D721Med (cell line): Measurements from ENCODE around the gene MYL1.

Experiments
- DNase-seq: peaks from one replicate; pipeline ENCODE4 v3.0.0; 2011; ENCODE audit warnings: low spot score; ENCODE audit not compliant: insufficient read length
- FAIRE-seq: peaks from 2 replicates; lab custom pipeline; 2011; peaks lifted over from hg19 to GRCh38; lab: Jason Lieb, UNC
- CTCF ChIP-seq: IDR thresholded peaks from 2 replicates; pipeline ENCODE4 v1.5.1; 2012; ENCODE audit warnings: mild to moderate bottlenecking, control low read depth; ENCODE audit not compliant: insufficient read depth; ENCODE audit errors: missing control alignments

Gene MYL1

GRCh38 chr2:210252699-210253606, 62.0 kb downstream of the MYL1 start:
- no peak for TF ChIP-seq CTCF
- FAIRE-seq, result no peak
- no peak for DNase-seq

- TF ChIP-seq CTCF, result no peak
- FAIRE-seq (no peak), DNase-seq (no peak)
These were observed 64.4 kb downstream of the MYL1 start for GRCh38 chr2:210250622-210251021.
